GM12878 (cell line): ENCODE data around the gene ZNF469. TPM values are rescaled to one million over a fixed set of nuclear protein-coding genes. Genes with fewer than 3 reads are reported as not detected.

Source experiments
- ATAC-seq: fragments of 200-7000 bp; cut with Tn5 transposase; 3 replicates; pipeline ENCODE4 v1.9.1; 2020; ENCODE audit warnings: mild to moderate bottlenecking, moderate library complexity
- BruUV-seq: library from RNA; stranded (reverse); fragments of 400-500 nt; replicated peaks from 2 replicates; lab custom pipeline; 2021; lab: Mats Ljungman, UMichigan
- CTCF ChIA-PET: fragments of 300-600 bp; sonication (Branson Sonifier 250); formaldehyde crosslinking; extraction: SDS; loops from one replicate; lab custom pipeline; 2021; ENCODE audit warnings: inconsistent platforms; lab: Yijun Ruan, JAX
- POLR2A ChIA-PET: fragments of 350-600 bp; formaldehyde crosslinking; extraction: SDS; loops from one replicate; lab custom pipeline; 2021; ENCODE audit warnings: inconsistent platforms; lab: Charles Lee
- RAD21 ChIA-PET: fragments of 300-600 bp; sonication (Branson Sonifier 250); formaldehyde crosslinking; loops from one replicate; lab custom pipeline; 2023; ENCODE audit warnings: antibody characterized with exemption; ENCODE audit not compliant: unreplicated experiment; lab: Charles Lee
- SMC1A ChIA-PET: fragments of 300-600 bp; sonication (Branson Sonifier 250); formaldehyde crosslinking; loops from one replicate; lab custom pipeline; 2023; ENCODE audit not compliant: unreplicated experiment, uncharacterized antibody; lab: Charles Lee
- DNase-seq: peaks from one replicate; pipeline ENCODE4 v3.0.0-alpha.2; 2011; ENCODE audit warnings: low read depth, low spot score
- FAIRE-seq: peaks from 3 replicates; lab custom pipeline; 2011; peaks lifted over from hg19 to GRCh38; lab: Jason Lieb, UNC
- H2AFZ ChIP-seq: 2 replicates; pipeline ENCODE4 v1.6.0; 2011; ENCODE audit warnings: low read depth, low read length, control low read depth; ENCODE audit not compliant: control insufficient read depth
- H3K27ac ChIP-seq: 2 replicates; pipeline ENCODE4 v1.5.1; 2011; ENCODE audit warnings: control low read depth; ENCODE audit not compliant: control insufficient read depth, insufficient read depth
- H3K27me3 ChIP-seq, 2 experiments: replicated peaks in 1 of 2; 2 replicates each; pipeline versions ENCODE4 v1.6.0 to v1.6.1; 2011; ENCODE audit warnings: low read length in 1 of 2; ENCODE audit not compliant: control insufficient read depth in 2 of 2, insufficient read depth in 2 of 2
- H3K36me3 ChIP-seq, 2 experiments: 2 replicates each; pipeline ENCODE4 v1.5.1; 2011; ENCODE audit warnings: low read length in 1 of 2; ENCODE audit not compliant: control insufficient read depth in 2 of 2, insufficient read depth in 2 of 2
- H3K4me1 ChIP-seq: 2 replicates; pipeline ENCODE4 v1.6.1; 2011; ENCODE audit warnings: mild to moderate bottlenecking, low read length, moderate library complexity, mixed read lengths; ENCODE audit not compliant: control insufficient read depth, insufficient read depth
- H3K4me2 ChIP-seq: 2 replicates; pipeline ENCODE4 v1.6.0; 2011; ENCODE audit warnings: control low read depth; ENCODE audit not compliant: control insufficient read depth, insufficient read depth
- H3K4me3 ChIP-seq: fragments of 200-600 bp; sonication (generic); 2 replicates; pipeline ENCODE4 v1.5.1; 2016
- H3K79me2 ChIP-seq: 2 replicates; pipeline ENCODE4 v1.6.0; 2011; ENCODE audit warnings: low read length; ENCODE audit not compliant: control insufficient read depth, insufficient read depth
- H3K9ac ChIP-seq: 2 replicates; pipeline ENCODE4 v1.8.0; 2011; ENCODE audit warnings: low read length, control low read depth, mixed read lengths; ENCODE audit not compliant: control insufficient read depth, insufficient read depth
- H3K9me3 ChIP-seq: replicated peaks from 3 replicates; pipeline ENCODE4 v1.5.1; 2011; ENCODE audit warnings: mild to moderate bottlenecking, low read length; ENCODE audit not compliant: control insufficient read depth, insufficient read depth
- H4K20me1 ChIP-seq: 2 replicates; pipeline ENCODE4 v1.6.0; 2011; ENCODE audit not compliant: control insufficient read depth, insufficient read depth
- IKZF2 ChIP-seq, 2 experiments: fragments of 450-650 bp; IDR thresholded peaks; 2 replicates each; pipeline ENCODE4 v1.6.1; 2017; ENCODE audit warnings: mild to moderate bottlenecking in 2 of 2, moderate library complexity in 2 of 2
- LARP7 ChIP-seq: fragments of 450-650 bp; IDR thresholded peaks from 2 replicates; pipeline ENCODE4 v1.6.1; 2017; ENCODE audit warnings: mild to moderate bottlenecking
- RELA ChIP-seq: fragments of 450-650 bp; IDR thresholded peaks from 2 replicates; pipeline ENCODE4 v1.8.0; 2014; ENCODE audit warnings: borderline replicate concordance; ENCODE audit not compliant: partially characterized antibody
- WGBS: methylation state at CpG from one replicate; pipeline ENCODE4 v1.1.6; 2016; ENCODE audit warnings: low lambda C conversion rate; ENCODE audit not compliant: insufficient replicate concordance, insufficient coverage; ENCODE audit errors: missing lambda C conversion rate; 5-methylcytosine and 5-hydroxymethylcytosine counted together
- in situ Hi-C: fragments of 300-500 bp; cut with MboI; formaldehyde crosslinking; loops from 9 replicates; pipeline ENCODE4 v1.14.3; 2018; ENCODE audit warnings: mixed read lengths
- intact Hi-C: fragments of 100-400 bp; cut with micrococcal nuclease; formaldehyde crosslinking; loops from one replicate; pipeline ENCODE4 v1.14.2; 2022; ENCODE audit not compliant: unreplicated experiment
- polyA plus RNA-seq, 11 experiments: library from polyadenylated mRNA; depleted of rRNA in 4 of 11; unstranded in 6 of 11; stranded (reverse) in 5 of 11; fragments of >200 nt; fragmentation: Nextera tagmentation in 4 of 11; fragmentation: Illumina TruSeq in 1 of 11; extraction: Ambion mirVana in 4 of 11; extraction: Trizol in 1 of 11; gene quantifications; 1 replicate in 1 of 11; 2 replicates in 10 of 11; pipeline versions ENCODE4 v1.2.1 to v1.2.3, GENCODE V29; 2011 to 2016; ENCODE audit warnings: inconsistent platforms in 2 of 11, missing spikeins in 2 of 11, low read depth in 1 of 11
- total RNA-seq, 4 experiments: library from RNA; depleted of rRNA in 3 of 4; stranded (reverse); fragments of >200 nt in 3 of 4; fragmentation: Illumina TruSeq in 1 of 4; extraction: Trizol in 1 of 4; gene quantifications; 2 replicates each; pipeline versions ENCODE4 v1.2.1 to v1.2.3, GENCODE V29; 2013 to 2021
- TF ChIP-seq, protein P1 (sequence below): fragments of 450-650 bp; IDR thresholded peaks from 2 replicates; pipeline ENCODE4 v1.6.1; 2017; ENCODE audit warnings: mild to moderate bottlenecking, moderate library complexity
- TF ChIP-seq, protein P2 (sequence below): fragments of 450-650 bp; IDR thresholded peaks from 2 replicates; pipeline ENCODE4 v1.6.1; 2017; ENCODE audit warnings: borderline replicate concordance
- TF ChIP-seq, protein P3 (sequence below): IDR thresholded peaks from 2 replicates; pipeline ENCODE4 v1.6.1; 2011; ENCODE audit warnings: low read depth, low read length, improper control_type of control experiment, borderline replicate concordance

Gene ZNF469
- total and polyA plus RNA-seq, 10 of the 15 experiments (the other 5 are each of a cell fraction or from before 2014, with no cell fraction given) = 0.01 to 0.21 (median 0.04) TPM; not detected in 3

DNA sequence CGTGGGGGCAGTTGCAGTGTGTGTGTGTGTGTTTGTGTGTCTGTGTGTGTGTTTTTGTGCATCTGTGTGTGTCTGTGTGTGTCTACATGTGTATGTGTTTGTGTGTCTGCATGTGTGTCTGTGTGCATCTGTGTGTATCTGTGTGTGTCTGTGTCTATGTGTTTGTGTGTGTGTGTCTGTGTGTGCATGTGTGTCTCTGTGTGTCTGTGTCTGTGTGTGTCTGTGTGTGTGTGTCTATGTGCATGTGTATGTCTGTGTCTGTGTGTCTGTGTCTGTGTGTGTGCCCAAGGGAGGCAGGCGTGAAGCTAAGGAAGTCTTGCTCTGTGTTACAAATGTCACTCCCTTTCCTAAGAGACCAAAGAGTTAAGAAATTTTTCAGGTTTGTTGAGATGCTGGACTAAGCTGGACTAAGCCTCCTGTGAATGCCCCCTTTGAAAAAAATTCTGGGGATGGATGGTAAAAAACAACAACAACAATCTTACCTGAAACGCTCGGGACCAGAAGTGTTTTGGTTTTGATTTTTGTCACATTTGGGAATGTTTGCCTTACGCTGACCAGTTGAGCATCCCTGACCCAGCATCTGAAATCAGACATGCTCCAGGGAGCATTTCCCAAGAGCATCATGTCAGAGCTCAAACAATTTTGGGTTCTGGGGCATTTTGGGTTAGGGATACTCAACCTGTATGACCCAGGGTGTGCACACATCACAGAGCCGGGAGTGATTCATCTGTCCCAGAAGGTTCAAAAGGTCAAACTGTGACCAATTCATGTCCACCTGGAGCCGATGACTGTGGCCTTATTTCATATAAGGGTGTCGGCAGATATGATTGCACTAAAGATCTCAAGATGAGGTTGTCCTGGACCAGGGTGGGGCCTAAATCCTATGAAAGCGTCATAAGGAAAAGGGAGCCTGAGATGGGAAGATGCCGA, 48.6 kb upstream of the ZNF469 start (continued):
- TF ChIP-seq, protein P1, sequence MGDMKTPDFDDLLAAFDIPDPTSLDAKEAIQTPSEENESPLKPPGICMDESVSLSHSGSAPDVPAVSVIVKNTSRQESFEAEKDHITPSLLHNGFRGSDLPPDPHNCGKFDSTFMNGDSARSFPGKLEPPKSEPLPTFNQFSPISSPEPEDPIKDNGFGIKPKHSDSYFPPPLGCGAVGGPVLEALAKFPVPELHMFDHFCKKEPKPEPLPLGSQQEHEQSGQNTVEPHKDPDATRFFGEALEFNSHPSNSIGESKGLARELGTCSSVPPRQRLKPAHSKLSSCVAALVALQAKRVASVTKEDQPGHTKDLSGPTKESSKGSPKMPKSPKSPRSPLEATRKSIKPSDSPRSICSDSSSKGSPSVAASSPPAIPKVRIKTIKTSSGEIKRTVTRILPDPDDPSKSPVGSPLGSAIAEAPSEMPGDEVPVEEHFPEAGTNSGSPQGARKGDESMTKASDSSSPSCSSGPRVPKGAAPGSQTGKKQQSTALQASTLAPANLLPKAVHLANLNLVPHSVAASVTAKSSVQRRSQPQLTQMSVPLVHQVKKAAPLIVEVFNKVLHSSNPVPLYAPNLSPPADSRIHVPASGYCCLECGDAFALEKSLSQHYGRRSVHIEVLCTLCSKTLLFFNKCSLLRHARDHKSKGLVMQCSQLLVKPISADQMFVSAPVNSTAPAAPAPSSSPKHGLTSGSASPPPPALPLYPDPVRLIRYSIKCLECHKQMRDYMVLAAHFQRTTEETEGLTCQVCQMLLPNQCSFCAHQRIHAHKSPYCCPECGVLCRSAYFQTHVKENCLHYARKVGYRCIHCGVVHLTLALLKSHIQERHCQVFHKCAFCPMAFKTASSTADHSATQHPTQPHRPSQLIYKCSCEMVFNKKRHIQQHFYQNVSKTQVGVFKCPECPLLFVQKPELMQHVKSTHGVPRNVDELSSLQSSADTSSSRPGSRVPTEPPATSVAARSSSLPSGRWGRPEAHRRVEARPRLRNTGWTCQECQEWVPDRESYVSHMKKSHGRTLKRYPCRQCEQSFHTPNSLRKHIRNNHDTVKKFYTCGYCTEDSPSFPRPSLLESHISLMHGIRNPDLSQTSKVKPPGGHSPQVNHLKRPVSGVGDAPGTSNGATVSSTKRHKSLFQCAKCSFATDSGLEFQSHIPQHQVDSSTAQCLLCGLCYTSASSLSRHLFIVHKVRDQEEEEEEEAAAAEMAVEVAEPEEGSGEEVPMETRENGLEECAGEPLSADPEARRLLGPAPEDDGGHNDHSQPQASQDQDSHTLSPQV = no peak

DNA sequence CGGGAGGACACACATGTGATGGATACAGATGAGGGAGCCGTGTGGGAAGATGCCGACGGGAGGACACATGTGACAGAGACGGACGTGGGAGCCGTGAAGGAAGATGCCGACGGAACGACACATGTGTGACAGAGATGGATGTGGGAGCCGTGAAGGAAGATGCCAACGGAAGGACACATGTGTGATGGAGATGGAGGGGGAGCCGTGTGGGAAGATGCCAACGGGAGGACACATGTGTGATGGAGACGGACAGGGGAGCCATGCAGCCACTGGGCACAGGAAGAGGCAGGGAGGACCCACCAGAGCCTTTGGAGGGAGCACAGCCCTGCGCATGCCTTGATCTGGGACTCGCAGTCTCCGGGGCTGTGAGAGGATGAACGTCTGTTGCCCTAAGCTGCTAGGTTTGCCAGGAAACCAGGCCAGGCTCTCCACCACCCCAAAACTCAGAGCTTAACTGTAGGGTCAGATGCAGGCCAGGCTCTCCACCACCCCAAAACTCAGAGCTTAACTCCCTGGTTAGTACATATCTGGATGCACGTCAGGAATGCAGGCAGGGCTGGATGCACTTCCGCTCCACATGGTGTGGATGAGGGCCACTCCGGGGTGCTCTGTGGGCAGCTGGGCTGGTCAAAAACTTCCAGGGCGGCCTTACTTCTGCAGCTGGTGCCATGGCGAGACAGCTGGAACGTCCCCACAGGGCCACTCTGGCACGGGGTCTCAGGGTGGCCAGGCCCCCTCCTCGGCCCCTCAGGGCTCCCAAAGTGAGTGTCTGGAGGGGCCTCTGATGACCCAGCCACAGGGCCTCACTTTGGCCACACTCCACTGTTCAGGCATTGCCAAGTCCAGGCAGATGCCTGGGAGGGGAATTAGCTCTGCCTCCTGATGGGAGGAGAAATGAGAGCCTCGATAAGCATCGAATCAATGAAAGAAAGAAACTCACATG, 47.7 kb upstream of the ZNF469 start:
- DNase-seq (no peak), ATAC-seq (no peak), FAIRE-seq (no peak)
- ChIA-PET RAD21 (no interaction called here), SMC1A (no interaction called here), POLR2A (no interaction called here), CTCF (no interaction called here)
- Histone ChIP-seq H3K4me3 (no peak overlapping the region), H3K9me3 (no peaks in the 10 kb centered on the region; the same call in 2 of the 3 replicates), H3K36me3 (no peaks in the 10 kb centered on the region), H4K20me1 (no peaks in the 10 kb centered on the region), H2AFZ (no peak overlapping the region), H3K27me3 (no peaks in the 10 kb centered on the region), H3K4me2 (no peak overlapping the region), H3K4me1 (no peaks in the 10 kb centered on the region), H3K9ac (no peak overlapping the region), H3K27ac (no peak overlapping the region), H3K79me2 (no peaks in the 10 kb centered on the region)
- in situ Hi-C loops = no loop called here
- intact Hi-C loops = no loop called here
- no TSS peak for BruUV-seq
- TF ChIP-seq, protein P2, sequence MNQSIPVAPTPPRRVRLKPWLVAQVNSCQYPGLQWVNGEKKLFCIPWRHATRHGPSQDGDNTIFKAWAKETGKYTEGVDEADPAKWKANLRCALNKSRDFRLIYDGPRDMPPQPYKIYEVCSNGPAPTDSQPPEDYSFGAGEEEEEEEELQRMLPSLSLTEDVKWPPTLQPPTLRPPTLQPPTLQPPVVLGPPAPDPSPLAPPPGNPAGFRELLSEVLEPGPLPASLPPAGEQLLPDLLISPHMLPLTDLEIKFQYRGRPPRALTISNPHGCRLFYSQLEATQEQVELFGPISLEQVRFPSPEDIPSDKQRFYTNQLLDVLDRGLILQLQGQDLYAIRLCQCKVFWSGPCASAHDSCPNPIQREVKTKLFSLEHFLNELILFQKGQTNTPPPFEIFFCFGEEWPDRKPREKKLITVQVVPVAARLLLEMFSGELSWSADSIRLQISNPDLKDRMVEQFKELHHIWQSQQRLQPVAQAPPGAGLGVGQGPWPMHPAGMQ = no peak
- TF ChIP-seq, protein P3, sequence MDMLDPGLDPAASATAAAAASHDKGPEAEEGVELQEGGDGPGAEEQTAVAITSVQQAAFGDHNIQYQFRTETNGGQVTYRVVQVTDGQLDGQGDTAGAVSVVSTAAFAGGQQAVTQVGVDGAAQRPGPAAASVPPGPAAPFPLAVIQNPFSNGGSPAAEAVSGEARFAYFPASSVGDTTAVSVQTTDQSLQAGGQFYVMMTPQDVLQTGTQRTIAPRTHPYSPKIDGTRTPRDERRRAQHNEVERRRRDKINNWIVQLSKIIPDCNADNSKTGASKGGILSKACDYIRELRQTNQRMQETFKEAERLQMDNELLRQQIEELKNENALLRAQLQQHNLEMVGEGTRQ = no peak
- no peak for TF ChIP-seq IKZF2 (IDR thresholded peaks at IDR 0.05)
- no peak for TF ChIP-seq LARP7
- TF ChIP-seq RELA = no peak
- WGBS = 69% methylated on average over 23 of the region's 29 CpGs
